ENCODE measurements around the gene PPP6R1. TPM values are rescaled to one million over a fixed set of nuclear protein-coding genes. Genes with fewer than 3 reads are reported as not detected.
A peak's percentile ranks its signal among the peaks of the same experiment; 100 is the strongest.

PPP6R1 gene
- total RNA-seq, 1 experiment from 2014 or later, result 172 TPM

DNA sequence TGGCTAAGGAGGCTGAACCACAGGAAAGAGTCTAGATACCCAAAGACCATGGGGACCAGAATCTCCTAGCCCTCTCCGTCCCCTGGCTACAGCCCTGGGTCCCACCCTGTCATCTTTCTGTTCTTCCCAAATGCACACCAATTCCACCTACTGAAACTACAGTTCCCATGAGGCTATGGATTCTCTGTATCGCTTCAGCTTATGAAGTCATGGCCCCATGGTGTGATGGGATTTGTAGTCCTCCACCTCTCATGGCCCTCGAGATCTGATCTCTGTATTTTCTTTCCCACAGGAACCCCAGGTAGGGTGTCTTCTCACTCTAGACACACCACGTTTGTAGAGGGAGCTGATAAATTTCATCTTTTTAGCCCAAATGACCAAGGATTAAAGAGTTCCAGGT lies 61.3 kb downstream of the PPP6R1 start:
- ChIA-PET POLR2A (interaction anchor here (0.7 kb wide), 1 partner anchor 9 kb away, joined by 4 read pairs; no protein-coding TSS in a partner anchor), CTCF (no interaction called here)
- DNase-seq (ENCODE audit: low read depth, low spot score) (no peak), ATAC-seq (peak; percentile 75)
- Histone ChIP-seq H3K36me3 (ENCODE audit: control insufficient read depth, insufficient read depth, low read length) (peaks cover 12% of the 10 kb centered on the region; the same call in 1 of the 2 replicates), H3K9me3 (ENCODE audit: control insufficient read depth, insufficient read depth, low read depth, low read length) (no peaks in the 10 kb centered on the region), H3K4me3 (ENCODE audit: low read depth in 2 of 2, low read length in 2 of 2) (no peak overlapping the region), H3K27ac (ENCODE audit: low read length) (no peak overlapping the region), H3K27me3 (ENCODE audit: control insufficient read depth, insufficient read depth, low read length) (no peaks in the 10 kb centered on the region), H3K4me1 (ENCODE audit: control insufficient read depth, insufficient read depth, low read length) (no peaks in the 10 kb centered on the region)
- intact Hi-C loops (cut with micrococcal nuclease; ENCODE audit: unreplicated experiment) (no loop called here), in situ Hi-C loops (cut with HindIII; ENCODE audit: low pct_unique_long_range_greater_than_20kb, low sequenced_read_pairs) (no loop called here)
- BruUV-seq (replicated peaks), result no TSS peak
- TF ChIP-seq POLR2AphosphoS5 (IDR thresholded peaks at IDR 0.05; ENCODE audit: low read depth, low read length) (no peak), SIN3A (IDR thresholded peaks at IDR 0.05; ENCODE audit: borderline replicate concordance, insufficient read depth, low read depth, low read length) (no peak), TCF7L2 (IDR thresholded peaks at IDR 0.05; ENCODE audit: low read depth, low read length) (no peak)
- TF ChIP-seq, protein P1, sequence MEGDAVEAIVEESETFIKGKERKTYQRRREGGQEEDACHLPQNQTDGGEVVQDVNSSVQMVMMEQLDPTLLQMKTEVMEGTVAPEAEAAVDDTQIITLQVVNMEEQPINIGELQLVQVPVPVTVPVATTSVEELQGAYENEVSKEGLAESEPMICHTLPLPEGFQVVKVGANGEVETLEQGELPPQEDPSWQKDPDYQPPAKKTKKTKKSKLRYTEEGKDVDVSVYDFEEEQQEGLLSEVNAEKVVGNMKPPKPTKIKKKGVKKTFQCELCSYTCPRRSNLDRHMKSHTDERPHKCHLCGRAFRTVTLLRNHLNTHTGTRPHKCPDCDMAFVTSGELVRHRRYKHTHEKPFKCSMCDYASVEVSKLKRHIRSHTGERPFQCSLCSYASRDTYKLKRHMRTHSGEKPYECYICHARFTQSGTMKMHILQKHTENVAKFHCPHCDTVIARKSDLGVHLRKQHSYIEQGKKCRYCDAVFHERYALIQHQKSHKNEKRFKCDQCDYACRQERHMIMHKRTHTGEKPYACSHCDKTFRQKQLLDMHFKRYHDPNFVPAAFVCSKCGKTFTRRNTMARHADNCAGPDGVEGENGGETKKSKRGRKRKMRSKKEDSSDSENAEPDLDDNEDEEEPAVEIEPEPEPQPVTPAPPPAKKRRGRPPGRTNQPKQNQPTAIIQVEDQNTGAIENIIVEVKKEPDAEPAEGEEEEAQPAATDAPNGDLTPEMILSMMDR (IDR thresholded peaks at IDR 0.05), result no peak
- TF ChIP-seq, protein P2, sequence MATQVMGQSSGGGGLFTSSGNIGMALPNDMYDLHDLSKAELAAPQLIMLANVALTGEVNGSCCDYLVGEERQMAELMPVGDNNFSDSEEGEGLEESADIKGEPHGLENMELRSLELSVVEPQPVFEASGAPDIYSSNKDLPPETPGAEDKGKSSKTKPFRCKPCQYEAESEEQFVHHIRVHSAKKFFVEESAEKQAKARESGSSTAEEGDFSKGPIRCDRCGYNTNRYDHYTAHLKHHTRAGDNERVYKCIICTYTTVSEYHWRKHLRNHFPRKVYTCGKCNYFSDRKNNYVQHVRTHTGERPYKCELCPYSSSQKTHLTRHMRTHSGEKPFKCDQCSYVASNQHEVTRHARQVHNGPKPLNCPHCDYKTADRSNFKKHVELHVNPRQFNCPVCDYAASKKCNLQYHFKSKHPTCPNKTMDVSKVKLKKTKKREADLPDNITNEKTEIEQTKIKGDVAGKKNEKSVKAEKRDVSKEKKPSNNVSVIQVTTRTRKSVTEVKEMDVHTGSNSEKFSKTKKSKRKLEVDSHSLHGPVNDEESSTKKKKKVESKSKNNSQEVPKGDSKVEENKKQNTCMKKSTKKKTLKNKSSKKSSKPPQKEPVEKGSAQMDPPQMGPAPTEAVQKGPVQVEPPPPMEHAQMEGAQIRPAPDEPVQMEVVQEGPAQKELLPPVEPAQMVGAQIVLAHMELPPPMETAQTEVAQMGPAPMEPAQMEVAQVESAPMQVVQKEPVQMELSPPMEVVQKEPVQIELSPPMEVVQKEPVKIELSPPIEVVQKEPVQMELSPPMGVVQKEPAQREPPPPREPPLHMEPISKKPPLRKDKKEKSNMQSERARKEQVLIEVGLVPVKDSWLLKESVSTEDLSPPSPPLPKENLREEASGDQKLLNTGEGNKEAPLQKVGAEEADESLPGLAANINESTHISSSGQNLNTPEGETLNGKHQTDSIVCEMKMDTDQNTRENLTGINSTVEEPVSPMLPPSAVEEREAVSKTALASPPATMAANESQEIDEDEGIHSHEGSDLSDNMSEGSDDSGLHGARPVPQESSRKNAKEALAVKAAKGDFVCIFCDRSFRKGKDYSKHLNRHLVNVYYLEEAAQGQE (IDR thresholded peaks at IDR 0.05; ENCODE audit: insufficient read depth in 1 of 2, low read depth in 2 of 2, low read length in 1 of 2), result no peak

DNA sequence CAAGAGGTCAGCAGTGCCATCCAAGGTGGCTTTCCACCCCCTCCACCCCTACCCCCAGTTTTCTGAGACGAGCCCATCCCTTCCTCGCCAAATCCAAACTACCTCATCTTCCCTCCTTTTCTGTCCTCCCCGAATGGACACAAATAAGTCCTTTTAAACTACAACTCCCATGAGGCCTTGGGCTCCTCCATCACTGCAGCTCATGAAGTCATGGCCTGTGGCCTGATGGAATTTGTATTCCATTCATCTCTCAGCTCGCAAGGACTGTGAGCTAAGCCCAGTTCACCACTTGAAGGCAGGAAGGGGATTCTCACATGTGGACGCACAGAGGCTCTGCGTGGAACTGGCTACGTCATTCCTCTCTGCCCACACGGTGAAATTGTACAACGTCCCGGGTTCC lies 62.0 kb downstream of the PPP6R1 start:
- H3K4me3 ChIP-seq (ENCODE audit: low read depth in 2 of 2, low read length in 2 of 2), result no peak overlapping the region
- intact Hi-C loops (cut with micrococcal nuclease; ENCODE audit: unreplicated experiment), result no loop called here
- DNase-seq (ENCODE audit: low read depth, low spot score) (no peak), ATAC-seq (peak; percentile 76)
- no peaks in the 10 kb centered on the region for H3K4me1 ChIP-seq (ENCODE audit: control insufficient read depth, insufficient read depth, low read length)
- H3K9me3 ChIP-seq (ENCODE audit: control insufficient read depth, insufficient read depth, low read depth, low read length), result no peaks in the 10 kb centered on the region
- ChIA-PET CTCF (no interaction called here), POLR2A (no interaction called here)
- in situ Hi-C loops (cut with HindIII; ENCODE audit: low pct_unique_long_range_greater_than_20kb, low sequenced_read_pairs), result no loop called here
- no peak for TF ChIP-seq SIN3A (IDR thresholded peaks at IDR 0.05; ENCODE audit: borderline replicate concordance, insufficient read depth, low read depth, low read length)
- no peak for TF ChIP-seq POLR2AphosphoS5 (IDR thresholded peaks at IDR 0.05; ENCODE audit: low read depth, low read length)
- TF ChIP-seq TCF7L2 (IDR thresholded peaks at IDR 0.05; ENCODE audit: low read depth, low read length), result no peak
- TF ChIP-seq, protein P1 (IDR thresholded peaks at IDR 0.05), result no peak
- peaks cover 12% of the 10 kb centered on the region; the same call in 1 of the 2 replicates for H3K36me3 ChIP-seq (ENCODE audit: control insufficient read depth, insufficient read depth, low read length)
- H3K27ac ChIP-seq (ENCODE audit: low read length), result no peak overlapping the region
- H3K27me3 ChIP-seq (ENCODE audit: control insufficient read depth, insufficient read depth, low read length), result no peaks in the 10 kb centered on the region
- BruUV-seq (replicated peaks), result no TSS peak

Data from Panc1 (cell line).